B cell (primary cell): Measurements from ENCODE around the gene GNB5.

Experiments used
- EZH2 ChIP-seq: IDR thresholded peaks from 2 replicates; pipeline ENCODE4 v1.6.1; 2012; ENCODE audit warnings: borderline replicate concordance, low read depth, mild to moderate bottlenecking, moderate library complexity, low read length; ENCODE audit not compliant: insufficient read depth, poor library complexity, severe bottlenecking
- TF ChIP-seq, protein P1 (sequence below): fragments of 200-600 bp; IDR thresholded peaks from one replicate; pipeline ENCODE4 v1.8.0; 2022; ENCODE audit warnings: antibody characterized with exemption, mild to moderate bottlenecking

GRCh38 chr15:52220937-52221660 is 29.9 kb upstream of the GNB5 start:
- TF ChIP-seq, protein P1, sequence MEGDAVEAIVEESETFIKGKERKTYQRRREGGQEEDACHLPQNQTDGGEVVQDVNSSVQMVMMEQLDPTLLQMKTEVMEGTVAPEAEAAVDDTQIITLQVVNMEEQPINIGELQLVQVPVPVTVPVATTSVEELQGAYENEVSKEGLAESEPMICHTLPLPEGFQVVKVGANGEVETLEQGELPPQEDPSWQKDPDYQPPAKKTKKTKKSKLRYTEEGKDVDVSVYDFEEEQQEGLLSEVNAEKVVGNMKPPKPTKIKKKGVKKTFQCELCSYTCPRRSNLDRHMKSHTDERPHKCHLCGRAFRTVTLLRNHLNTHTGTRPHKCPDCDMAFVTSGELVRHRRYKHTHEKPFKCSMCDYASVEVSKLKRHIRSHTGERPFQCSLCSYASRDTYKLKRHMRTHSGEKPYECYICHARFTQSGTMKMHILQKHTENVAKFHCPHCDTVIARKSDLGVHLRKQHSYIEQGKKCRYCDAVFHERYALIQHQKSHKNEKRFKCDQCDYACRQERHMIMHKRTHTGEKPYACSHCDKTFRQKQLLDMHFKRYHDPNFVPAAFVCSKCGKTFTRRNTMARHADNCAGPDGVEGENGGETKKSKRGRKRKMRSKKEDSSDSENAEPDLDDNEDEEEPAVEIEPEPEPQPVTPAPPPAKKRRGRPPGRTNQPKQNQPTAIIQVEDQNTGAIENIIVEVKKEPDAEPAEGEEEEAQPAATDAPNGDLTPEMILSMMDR: no peak
- TF ChIP-seq EZH2: no peak
